ENCODE data around the gene TSC1. TPM values are rescaled to one million over a fixed set of nuclear protein-coding genes. Genes with fewer than 3 reads are reported as not detected.

Gene TSC1
- total RNA-seq, 2 experiments from 2014 or later: 50.0 to 51.9 TPM

DNA sequence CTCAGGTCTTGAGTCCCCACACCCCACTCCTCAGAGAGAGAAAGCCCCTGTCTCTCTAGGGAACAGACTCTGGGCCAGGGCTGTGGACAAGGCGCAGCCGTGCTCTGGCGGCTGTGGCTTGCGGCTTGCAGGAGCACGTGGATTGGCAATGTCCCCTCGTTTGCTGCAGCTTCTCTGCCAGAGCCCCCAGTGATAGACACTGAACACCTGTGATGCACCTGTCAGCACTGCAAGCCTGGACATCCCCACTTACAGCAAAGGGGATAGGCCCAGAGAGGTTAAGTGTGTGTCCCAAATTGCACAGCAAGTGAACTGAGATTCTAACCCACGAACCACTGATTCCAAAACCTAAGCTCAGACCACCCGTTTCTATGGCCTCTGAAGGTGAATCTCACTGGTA lies 41.1 kb upstream of the TSC1 start:
- DNase-seq (no peak), ATAC-seq (ENCODE audit: poor library complexity) (no peak)
- no peak overlapping the region for H3K27ac Mint-ChIP-seq
- H3K4me1 Mint-ChIP-seq (ENCODE audit: low read depth): no peaks in the 10 kb centered on the region
- H3K27me3 Mint-ChIP-seq: peaks cover 69% of the 10 kb centered on the region
- ChIA-PET POLR2A (no interaction called here), CTCF (no interaction called here)
- H3K9me3 ChIP-seq (ENCODE audit: control insufficient read depth in 1 of 2, insufficient read depth in 1 of 2, low read length in 2 of 2): peaks cover 0 to 5% of the 10 kb centered on the region in 2 experiments
- H3K4me1 ChIP-seq (ENCODE audit: insufficient read depth, low read length): no peaks in the 10 kb centered on the region
- H3K36me3 ChIP-seq (ENCODE audit: insufficient read depth, low read length): no peaks in the 10 kb centered on the region
- intact Hi-C loops (cut with DNase I, micrococcal nuclease): no loop called here
- H3K36me3 Mint-ChIP-seq (ENCODE audit: low read depth): no peaks in the 10 kb centered on the region
- TF ChIP-seq, protein P1, sequence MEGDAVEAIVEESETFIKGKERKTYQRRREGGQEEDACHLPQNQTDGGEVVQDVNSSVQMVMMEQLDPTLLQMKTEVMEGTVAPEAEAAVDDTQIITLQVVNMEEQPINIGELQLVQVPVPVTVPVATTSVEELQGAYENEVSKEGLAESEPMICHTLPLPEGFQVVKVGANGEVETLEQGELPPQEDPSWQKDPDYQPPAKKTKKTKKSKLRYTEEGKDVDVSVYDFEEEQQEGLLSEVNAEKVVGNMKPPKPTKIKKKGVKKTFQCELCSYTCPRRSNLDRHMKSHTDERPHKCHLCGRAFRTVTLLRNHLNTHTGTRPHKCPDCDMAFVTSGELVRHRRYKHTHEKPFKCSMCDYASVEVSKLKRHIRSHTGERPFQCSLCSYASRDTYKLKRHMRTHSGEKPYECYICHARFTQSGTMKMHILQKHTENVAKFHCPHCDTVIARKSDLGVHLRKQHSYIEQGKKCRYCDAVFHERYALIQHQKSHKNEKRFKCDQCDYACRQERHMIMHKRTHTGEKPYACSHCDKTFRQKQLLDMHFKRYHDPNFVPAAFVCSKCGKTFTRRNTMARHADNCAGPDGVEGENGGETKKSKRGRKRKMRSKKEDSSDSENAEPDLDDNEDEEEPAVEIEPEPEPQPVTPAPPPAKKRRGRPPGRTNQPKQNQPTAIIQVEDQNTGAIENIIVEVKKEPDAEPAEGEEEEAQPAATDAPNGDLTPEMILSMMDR (IDR thresholded peaks at IDR 0.05): no peak
- H3K4me3 Mint-ChIP-seq: no peak overlapping the region
- no peak overlapping the region for H3K4me3 ChIP-seq (ENCODE audit: low read length)
- H3K27me3 ChIP-seq (ENCODE audit: control insufficient read depth in 1 of 2, insufficient read depth in 2 of 2, low read length in 2 of 2): peaks cover 28 to 41% of the 10 kb centered on the region in 2 experiments
- no peaks in the 10 kb centered on the region for H3K9me3 Mint-ChIP-seq
- H3K27ac ChIP-seq (ENCODE audit: low read depth in 1 of 2, low read length in 2 of 2): no peak overlapping the region

DNA sequence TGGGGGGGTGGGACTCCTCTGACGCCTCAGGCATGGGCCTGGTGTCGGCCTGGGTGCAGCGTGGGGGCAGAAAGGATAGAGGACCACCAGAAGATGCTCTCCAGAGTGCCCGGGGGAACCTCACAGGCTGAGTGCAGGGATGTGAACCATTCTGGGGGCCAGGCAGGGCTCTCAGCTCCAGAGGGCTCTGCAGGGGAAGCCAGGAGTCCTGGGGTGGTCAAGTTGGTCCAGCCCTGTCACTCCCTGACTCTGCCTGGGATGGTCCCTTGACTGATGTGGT lies 40.6 kb upstream of the TSC1 start:
- ATAC-seq (ENCODE audit: poor library complexity): no peak
- peaks cover 29 to 46% of the 10 kb centered on the region in 2 experiments for H3K27me3 ChIP-seq (ENCODE audit: control insufficient read depth in 1 of 2, insufficient read depth in 2 of 2, low read length in 2 of 2)
- no peaks in the 10 kb centered on the region for H3K36me3 ChIP-seq (ENCODE audit: insufficient read depth, low read length)
- no peak overlapping the region for H3K27ac ChIP-seq (ENCODE audit: low read depth in 1 of 2, low read length in 2 of 2)
- no peak overlapping the region for H3K4me3 ChIP-seq (ENCODE audit: low read length)
- Mint-ChIP-seq H3K27me3 (peaks cover 68% of the 10 kb centered on the region), H3K4me3 (no peak overlapping the region), H3K36me3 (ENCODE audit: low read depth) (no peaks in the 10 kb centered on the region), H3K4me1 (ENCODE audit: low read depth) (no peaks in the 10 kb centered on the region), H3K9me3 (no peaks in the 10 kb centered on the region), H3K27ac (no peak overlapping the region)
- intact Hi-C loops (cut with DNase I, micrococcal nuclease): no loop called here
- no peak for DNase-seq
- H3K9me3 ChIP-seq (ENCODE audit: control insufficient read depth in 1 of 2, insufficient read depth in 1 of 2, low read length in 2 of 2): peaks cover 0 to 5% of the 10 kb centered on the region in 2 experiments
- TF ChIP-seq, protein P1 (IDR thresholded peaks at IDR 0.05): no peak
- POLR2A ChIA-PET: no interaction called here
- no peaks in the 10 kb centered on the region for H3K4me1 ChIP-seq (ENCODE audit: insufficient read depth, low read length)
- CTCF ChIA-PET: no interaction called here

DNA sequence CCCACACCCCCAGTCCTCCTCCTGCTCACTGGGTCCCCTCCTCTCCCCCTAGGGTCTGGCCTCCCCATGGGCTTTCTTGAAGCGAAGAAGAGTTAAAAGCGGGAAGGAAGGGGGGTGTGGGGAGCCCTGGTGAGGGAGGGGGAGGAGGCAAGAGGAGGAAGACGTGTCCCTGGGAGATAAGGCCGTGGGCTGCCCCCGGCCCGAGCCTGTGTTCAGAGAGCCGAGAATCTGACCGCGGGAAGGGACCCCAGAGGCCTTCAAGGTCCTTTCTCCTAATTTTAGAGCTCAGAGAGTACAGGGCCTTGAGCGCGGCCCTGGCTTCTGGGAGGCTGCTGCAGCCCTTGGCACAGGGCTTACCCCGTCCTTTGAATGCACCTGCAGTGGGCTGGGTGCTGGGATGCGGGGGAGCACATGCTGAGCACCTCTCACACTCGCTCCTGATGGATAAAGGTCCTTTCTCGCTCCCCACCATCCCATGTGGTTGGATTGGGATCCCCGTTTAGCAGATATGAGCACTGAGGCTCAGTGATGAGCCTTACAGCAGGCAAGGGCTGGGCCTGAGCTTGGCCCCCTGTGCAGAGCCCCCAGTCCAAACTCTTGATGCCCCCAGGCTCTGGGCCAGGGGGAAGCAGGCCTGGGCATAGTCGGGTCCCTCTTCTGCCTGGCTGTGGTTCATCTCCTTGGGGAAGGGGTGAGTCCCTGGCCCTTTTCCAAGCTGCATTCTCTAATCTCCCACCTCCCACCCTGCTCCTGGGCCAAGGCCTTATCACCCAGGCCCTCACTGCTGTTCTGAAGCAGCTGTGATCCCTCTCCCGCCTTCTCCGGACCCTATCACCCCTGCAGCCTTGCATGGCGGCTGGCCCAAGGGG lies 40.0 kb upstream of the TSC1 start:
- Mint-ChIP-seq H3K9me3 (no peaks in the 10 kb centered on the region), H3K4me1 (ENCODE audit: low read depth) (no peaks in the 10 kb centered on the region), H3K27me3 (peaks cover 67% of the 10 kb centered on the region), H3K4me3 (no peak overlapping the region), H3K36me3 (ENCODE audit: low read depth) (no peaks in the 10 kb centered on the region), H3K27ac (no peak overlapping the region)
- Histone ChIP-seq H3K36me3 (ENCODE audit: insufficient read depth, low read length) (no peaks in the 10 kb centered on the region), H3K27ac (ENCODE audit: low read depth in 1 of 2, low read length in 2 of 2) (no peak overlapping the region), H3K4me1 (ENCODE audit: insufficient read depth, low read length) (no peaks in the 10 kb centered on the region), H3K9me3 (ENCODE audit: control insufficient read depth in 1 of 2, insufficient read depth in 1 of 2, low read length in 2 of 2) (peaks cover 0 to 5% of the 10 kb centered on the region in 2 experiments), H3K27me3 (ENCODE audit: control insufficient read depth in 1 of 2, insufficient read depth in 2 of 2, low read length in 2 of 2) (peaks cover 34 to 51% of the 10 kb centered on the region in 2 experiments), H3K4me3 (ENCODE audit: low read length) (no peak overlapping the region)
- intact Hi-C loops (cut with DNase I, micrococcal nuclease): no loop called here
- ATAC-seq (ENCODE audit: poor library complexity) (no peak), DNase-seq (no peak)
- ChIA-PET POLR2A (no interaction called here), CTCF (no interaction called here)
- TF ChIP-seq, protein P1 (IDR thresholded peaks at IDR 0.05): no peak

Data from CD4-positive, alpha-beta T cell (primary cell).